ENCODE measurements around the gene ZNF546. TPM values are rescaled to one million over a fixed set of nuclear protein-coding genes. Genes with fewer than 3 reads are reported as not detected.
A peak's percentile ranks its signal among the peaks of the same experiment; 100 is the strongest.

The ZNF546 gene
- total and polyA plus RNA-seq, 8 donors = 0.29 to 9.3 (median 2.1) TPM

- Histone ChIP-seq H3K36me3 (no peaks in the 10 kb centered on the region), H3K9me3 (peaks cover 0 to 26% (median 14%) of the 10 kb centered on the region in 4 donors), H3K27me3 (no peaks in the 10 kb centered on the region), H3K4me3 (peak overlapping the region in 1 of 4 donors; percentile 88), H3K4me1 (peaks cover 7 to 26% (median 14%) of the 10 kb centered on the region in 4 donors), H3K27ac (no peak overlapping the region)
- TF ChIP-seq POLR2A (IDR thresholded peaks at IDR 0.05) (no peak), POLR2AphosphoS5 (IDR thresholded peaks at IDR 0.05) (no peak)
- TF ChIP-seq, protein P1, sequence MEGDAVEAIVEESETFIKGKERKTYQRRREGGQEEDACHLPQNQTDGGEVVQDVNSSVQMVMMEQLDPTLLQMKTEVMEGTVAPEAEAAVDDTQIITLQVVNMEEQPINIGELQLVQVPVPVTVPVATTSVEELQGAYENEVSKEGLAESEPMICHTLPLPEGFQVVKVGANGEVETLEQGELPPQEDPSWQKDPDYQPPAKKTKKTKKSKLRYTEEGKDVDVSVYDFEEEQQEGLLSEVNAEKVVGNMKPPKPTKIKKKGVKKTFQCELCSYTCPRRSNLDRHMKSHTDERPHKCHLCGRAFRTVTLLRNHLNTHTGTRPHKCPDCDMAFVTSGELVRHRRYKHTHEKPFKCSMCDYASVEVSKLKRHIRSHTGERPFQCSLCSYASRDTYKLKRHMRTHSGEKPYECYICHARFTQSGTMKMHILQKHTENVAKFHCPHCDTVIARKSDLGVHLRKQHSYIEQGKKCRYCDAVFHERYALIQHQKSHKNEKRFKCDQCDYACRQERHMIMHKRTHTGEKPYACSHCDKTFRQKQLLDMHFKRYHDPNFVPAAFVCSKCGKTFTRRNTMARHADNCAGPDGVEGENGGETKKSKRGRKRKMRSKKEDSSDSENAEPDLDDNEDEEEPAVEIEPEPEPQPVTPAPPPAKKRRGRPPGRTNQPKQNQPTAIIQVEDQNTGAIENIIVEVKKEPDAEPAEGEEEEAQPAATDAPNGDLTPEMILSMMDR (IDR thresholded peaks at IDR 0.05) = no peak
- intact Hi-C loops (cut with DNase I; ENCODE audit: low total_unique reads) = no loop called here
- WGBS, 5 donors = 75 to 86% (median 85%) methylated on average over 1 of the region's 1 CpG
- no peak for DNase-seq
These were observed 60.3 kb downstream of the ZNF546 start for GRCh38 chr19:40057166-40057565.

DNA sequence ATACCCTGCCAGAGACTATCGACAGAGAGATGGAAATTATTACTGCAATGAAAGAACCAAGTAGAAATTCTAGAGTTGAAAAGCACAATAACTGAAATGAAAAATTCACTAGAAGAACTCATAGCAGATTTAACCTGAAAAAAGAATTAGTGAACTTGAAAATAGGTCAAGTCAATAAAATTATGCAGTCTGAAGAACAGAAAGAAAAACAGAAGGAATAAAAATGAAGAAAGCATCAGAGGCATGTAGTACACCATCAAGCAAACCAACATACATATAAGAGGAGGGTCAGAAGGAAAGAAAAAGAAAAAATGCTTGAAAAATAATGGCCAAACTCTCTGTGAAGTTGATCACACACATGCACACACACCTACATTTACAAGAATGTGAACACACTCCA, 62.8 kb downstream of the ZNF546 start:
- Histone ChIP-seq H3K36me3 (no peaks in the 10 kb centered on the region), H3K27ac (no peak overlapping the region), H3K9me3 (peaks cover 0 to 36% (median 14%) of the 10 kb centered on the region in 4 donors), H3K27me3 (no peaks in the 10 kb centered on the region), H3K4me1 (peaks cover 7 to 16% (median 12%) of the 10 kb centered on the region in 4 donors), H3K4me3 (no peak overlapping the region)
- WGBS, 5 donors = 91 to 100% (median 98%) methylated on average over 1 of the region's 1 CpG
- no peak for DNase-seq
- TF ChIP-seq, protein P1 (IDR thresholded peaks at IDR 0.05) = no peak
- no peak for TF ChIP-seq POLR2A (IDR thresholded peaks at IDR 0.05)
- no peak for TF ChIP-seq EP300 (IDR thresholded peaks at IDR 0.05)
- TF ChIP-seq POLR2AphosphoS5 (IDR thresholded peaks at IDR 0.05) = no peak
- intact Hi-C loops (cut with DNase I; ENCODE audit: low total_unique reads) = no loop called here

DNA sequence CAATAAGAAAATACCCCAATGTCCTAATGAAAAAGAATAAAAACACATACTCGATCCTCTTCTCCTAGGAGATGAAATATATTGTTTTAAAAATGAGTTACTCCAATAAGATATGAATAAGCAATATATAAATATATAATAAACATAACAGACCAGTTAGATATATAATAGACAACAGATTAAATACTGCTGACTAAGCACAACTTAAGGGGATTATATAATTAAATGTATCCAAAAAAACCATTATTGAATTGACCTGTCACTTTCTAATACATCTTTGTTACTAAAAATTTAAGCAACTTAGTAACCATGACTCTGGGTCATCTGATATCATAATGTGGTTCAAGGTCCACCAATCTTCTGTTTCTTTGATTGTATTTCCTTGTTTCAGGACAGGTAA, 73.2 kb downstream of the ZNF546 start:
- H3K4me1 ChIP-seq = no peaks in the 10 kb centered on the region
- DNase-seq = no peak
- no peaks in the 10 kb centered on the region for H3K27me3 ChIP-seq
- no peak overlapping the region for H3K27ac ChIP-seq
- H3K9me3 ChIP-seq = peaks cover 0 to 45% (median 29%) of the 10 kb centered on the region in 4 donors
- no peak overlapping the region for H3K4me3 ChIP-seq
- 88 to 100% (median 96%) methylated on average over 1 of the region's 1 CpG for WGBS, 5 donors
- peaks cover 9 to 31% (median 22%) of the 10 kb centered on the region in 4 donors for H3K36me3 ChIP-seq
- intact Hi-C loops (cut with DNase I; ENCODE audit: low total_unique reads) = no loop called here
- TF ChIP-seq, protein P1 (IDR thresholded peaks at IDR 0.05) = no peak
- TF ChIP-seq EP300 (IDR thresholded peaks at IDR 0.05) (no peak), POLR2AphosphoS5 (IDR thresholded peaks at IDR 0.05) (no peak)

Other genes with a start within 250 kb of the ZNF546 start
- not detected for gene LEUTX, start 218.2 kb upstream of the ZNF546 start, total RNA-seq
- not detected for gene LEUTX, start 218.2 kb upstream of the ZNF546 start, polyA plus RNA-seq
- gene DYRK1B, start 162.9 kb upstream of the ZNF546 start, total RNA-seq = 10 to 100 TPM in 3 of 5 donors, 1 to 10 TPM in 2; 3.9 to 28.4 (median 10.7) TPM
- 10 to 100 TPM in 1 of 3 donors, 1 to 10 TPM in 2; 5.7 to 13.2 (median 9.1) TPM for gene DYRK1B, start 162.9 kb upstream of the ZNF546 start, polyA plus RNA-seq
- gene FBL, start 150.7 kb upstream of the ZNF546 start, total RNA-seq = 100 to 1,000 TPM in 4 of 5 donors, 10 to 100 TPM in 1; 59.8 to 311 (median 129) TPM
- 100 to 1,000 TPM; 229 to 331 (median 318) TPM for gene FBL, start 150.7 kb upstream of the ZNF546 start, polyA plus RNA-seq
- 1,000 to 10,000 TPM in 1 of 5 donors, 100 to 1,000 TPM in 3, 10 to 100 TPM in 1; 90.2 to 7,510 (median 472) TPM for gene FCGBP, start 62.4 kb upstream of the ZNF546 start, total RNA-seq
- 10 to 100 TPM in 1 of 3 donors, 1 to 10 TPM in 2; 6.5 to 11.9 (median 8.4) TPM for gene FCGBP, start 62.4 kb upstream of the ZNF546 start, polyA plus RNA-seq
- 10 to 100 TPM in 4 of 5 donors, 1 to 10 TPM in 1; 3.8 to 79.7 (median 69.4) TPM for gene PSMC4, start 25.9 kb upstream of the ZNF546 start, total RNA-seq
- 10 to 100 TPM; 58.0 to 75.6 (median 62.3) TPM for gene PSMC4, start 25.9 kb upstream of the ZNF546 start, polyA plus RNA-seq
- 10 to 100 TPM in 3 of 5 donors, 1 to 10 TPM in 2; 6.7 to 73.9 (median 11.2) TPM for gene ZNF780B, start 59.2 kb downstream of the ZNF546 start, total RNA-seq
- gene ZNF780B, start 59.2 kb downstream of the ZNF546 start, polyA plus RNA-seq = 1 to 10 TPM; 2.7 to 4.1 (median 3.6) TPM
- gene ZNF780A, start 93.9 kb downstream of the ZNF546 start, total RNA-seq = 10 to 100 TPM in 4 of 5 donors, 1 to 10 TPM in 1; 8.1 to 19.5 (median 12.6) TPM
- 10 to 100 TPM; 21.7 to 40.5 (median 22.5) TPM for gene ZNF780A, start 93.9 kb downstream of the ZNF546 start, polyA plus RNA-seq
- 10 to 100 TPM in 4 of 5 donors, 1 to 10 TPM in 1; 8.8 to 34.5 (median 15.2) TPM for gene MAP3K10, start 194.4 kb downstream of the ZNF546 start, total RNA-seq
- gene MAP3K10, start 194.4 kb downstream of the ZNF546 start, polyA plus RNA-seq = 10 to 100 TPM in 1 of 3 donors, 1 to 10 TPM in 2; 5.2 to 18.3 (median 6.1) TPM
- gene TTC9B, start 221.3 kb downstream of the ZNF546 start, total RNA-seq = under 1 TPM in 1 of 5 donors, not detected in 4; 0.37 TPM
- gene TTC9B, start 221.3 kb downstream of the ZNF546 start, polyA plus RNA-seq = under 1 TPM in 1 of 3 donors, not detected in 2; 0.35 TPM
- gene CCNP, start 229.6 kb downstream of the ZNF546 start, total RNA-seq = not detected
- gene CCNP, start 229.6 kb downstream of the ZNF546 start, polyA plus RNA-seq = under 1 TPM in 2 of 3 donors, not detected in 1; 0.19 to 0.48 TPM

All from stomach (tissue), 9 donors.